Keratinocyte (primary cell): ENCODE results near the gene OAT. TPM values are rescaled to one million over a fixed set of nuclear protein-coding genes. Genes with fewer than 3 reads are reported as not detected.

Experiments used
- DNase-seq: peaks from one replicate; pipeline ENCODE4 v3.0.0-alpha.2; 2011; ENCODE audit warnings: low read depth, missing footprints, low spot score
- FAIRE-seq: peaks from 2 replicates; lab custom pipeline; 2011; peaks lifted over from hg19 to GRCh38; lab: Jason Lieb, UNC
- H2AFZ ChIP-seq: 2 replicates; pipeline ENCODE4 v1.6.0; 2012; ENCODE audit warnings: low read length, control low read depth, inconsistent platforms; ENCODE audit not compliant: control insufficient read depth
- H3K27ac ChIP-seq: 2 replicates; pipeline ENCODE4 v1.5.1; 2011; ENCODE audit warnings: low read length; ENCODE audit not compliant: control insufficient read depth, insufficient read depth
- H3K27me3 ChIP-seq: 3 replicates; pipeline ENCODE4 v1.6.0; 2011; ENCODE audit warnings: low read length; ENCODE audit not compliant: control insufficient read depth, insufficient read depth; ENCODE audit errors: extremely low read depth
- H3K36me3 ChIP-seq, 2 experiments: 2 replicates in 1 of 2; 3 replicates in 1 of 2; pipeline ENCODE4 v1.5.1; 2011; ENCODE audit warnings: low read length in 2 of 2, mild to moderate bottlenecking in 1 of 2; ENCODE audit not compliant: control insufficient read depth in 2 of 2, insufficient read depth in 2 of 2; ENCODE audit errors: extremely low read depth in 1 of 2
- H3K4me1 ChIP-seq: 3 replicates; pipeline ENCODE4 v1.5.1; 2011; ENCODE audit warnings: low read length; ENCODE audit not compliant: control insufficient read depth, insufficient read depth; ENCODE audit errors: extremely low read depth
- H3K4me2 ChIP-seq: 3 replicates; pipeline ENCODE4 v1.6.0; 2011; ENCODE audit warnings: low read depth, low read length; ENCODE audit not compliant: control insufficient read depth, insufficient read depth; ENCODE audit errors: extremely low read depth
- H3K4me3 ChIP-seq, 3 experiments: fragments of 200-600 bp in 1 of 3; sonication (generic) in 1 of 3; 2 replicates in 2 of 3; 3 replicates in 1 of 3; pipeline ENCODE4 v1.5.1; 2011 to 2016; ENCODE audit warnings: low read length in 3 of 3, mild to moderate bottlenecking in 3 of 3, control low read depth in 2 of 3, inconsistent platforms in 1 of 3, low read depth in 1 of 3, mixed read lengths in 1 of 3, mixed run types in 1 of 3, moderate library complexity in 1 of 3; ENCODE audit not compliant: control insufficient read depth in 2 of 3, insufficient read depth in 2 of 3; ENCODE audit errors: extremely low read depth in 1 of 3
- H3K79me2 ChIP-seq: 2 replicates; pipeline ENCODE4 v1.6.0; 2012; ENCODE audit warnings: low read length; ENCODE audit not compliant: control insufficient read depth, insufficient read depth
- H3K9ac ChIP-seq: 3 replicates; pipeline ENCODE4 v1.6.0; 2011; ENCODE audit warnings: low read length; ENCODE audit not compliant: control insufficient read depth, insufficient read depth; ENCODE audit errors: extremely low read depth
- H3K9me1 ChIP-seq: 3 replicates; pipeline ENCODE4 v1.6.0; 2011; ENCODE audit warnings: low read length; ENCODE audit not compliant: control insufficient read depth, insufficient read depth; ENCODE audit errors: extremely low read depth
- H3K9me3 ChIP-seq: 2 replicates; pipeline ENCODE4 v1.5.1; 2012; ENCODE audit warnings: low read depth, low read length; ENCODE audit not compliant: control insufficient read depth
- H4K20me1 ChIP-seq: 3 replicates; pipeline ENCODE4 v1.6.0; 2011; ENCODE audit warnings: low read length; ENCODE audit not compliant: control insufficient read depth, insufficient read depth; ENCODE audit errors: extremely low read depth
- EZH2 ChIP-seq: IDR thresholded peaks from one replicate; pipeline ENCODE4 v1.6.1; 2012; ENCODE audit warnings: inconsistent platforms, mild to moderate bottlenecking, low read length, moderate library complexity
- dilution Hi-C: fragments of 300-500 bp; cut with MboI; formaldehyde crosslinking; loops from one replicate; pipeline ENCODE4 v1.7.0; 2020; ENCODE audit warnings: low sequenced_read_pairs; ENCODE audit not compliant: extremely low pct_ligation_motif_present
- polyA plus RNA-seq, 5 experiments: library from polyadenylated mRNA; depleted of rRNA in 3 of 5; stranded (reverse) in 3 of 5; stranded (forward) in 1 of 5; unstranded in 1 of 5; fragments of >200 nt; gene quantifications; 1 replicate in 1 of 5; 2 replicates in 3 of 5; 3 replicates in 1 of 5; pipeline versions ENCODE4 v1.2.1 to v1.2.3, GENCODE V29; 2011 to 2012; ENCODE audit warnings: missing spikeins in 2 of 5, low read depth in 1 of 5, low replicate concordance in 1 of 5
- TF ChIP-seq, protein P1 (sequence below), 3 experiments: IDR thresholded peaks in 1 of 3; conservative IDR thresholded peaks in 1 of 3; optimal IDR thresholded peaks in 1 of 3; 2 replicates in 2 of 3; 3 replicates in 1 of 3; pipeline versions ENCODE3 to v1.5.1; 2011; ENCODE audit warnings: low read length in 3 of 3, mild to moderate bottlenecking in 3 of 3, moderate library complexity in 2 of 3, control low read depth in 1 of 3, inconsistent platforms in 1 of 3; ENCODE audit not compliant: insufficient read depth in 2 of 3; ENCODE audit errors: extremely low read depth in 1 of 3

Gene OAT
- polyA plus RNA-seq, 1 donor (not counting 4 experiments of a cell fraction or from before 2014, with no cell fraction given): 528 TPM

DNA sequence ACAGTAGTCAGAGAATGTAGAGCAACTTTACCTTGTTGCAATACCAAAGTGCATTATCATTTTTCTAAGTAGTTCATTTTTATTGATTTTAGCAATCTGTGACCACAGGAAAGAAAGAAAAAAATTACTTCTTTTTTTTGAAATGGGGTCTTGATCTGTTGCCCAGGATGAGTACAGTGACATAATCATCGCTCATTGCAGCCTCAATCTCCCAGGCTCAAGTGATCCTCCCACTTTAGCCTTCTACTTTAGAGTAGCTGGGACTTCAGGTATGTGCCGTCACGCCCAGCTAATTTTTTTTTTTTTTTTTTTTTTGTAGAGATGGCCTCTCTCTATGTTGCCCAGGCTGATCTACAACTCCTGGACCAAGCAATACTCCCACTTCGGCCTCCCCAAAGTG lies 11.4 kb upstream of the OAT start:
- FAIRE-seq: no peak
- dilution Hi-C loops: no loop called here

DNA sequence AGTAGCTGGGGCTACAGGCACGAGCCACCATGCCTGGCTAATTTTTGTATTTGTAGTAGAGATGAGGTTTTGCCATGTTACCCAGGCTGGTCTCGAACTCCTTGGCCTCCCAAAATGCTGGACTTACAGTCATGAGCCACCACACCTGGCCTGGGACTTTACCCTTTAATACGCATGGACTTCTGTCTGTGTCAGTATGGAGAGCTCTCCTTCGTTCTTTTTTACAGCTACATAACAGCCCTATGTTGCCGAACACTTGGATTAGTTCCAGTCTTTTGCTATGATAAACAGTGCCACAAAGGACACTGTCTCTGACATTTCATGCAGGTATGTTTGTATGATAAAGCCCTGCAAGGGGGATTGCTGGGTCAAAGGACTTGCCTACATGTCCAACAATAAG lies 10.9 kb upstream of the OAT start:
- H3K4me3 ChIP-seq: no peak overlapping the region
- no peaks in the 10 kb centered on the region for H3K36me3 ChIP-seq
- H2AFZ ChIP-seq: no peak overlapping the region
- no peak overlapping the region for H3K27ac ChIP-seq
- peaks cover under 1% of the 10 kb centered on the region for H3K4me1 ChIP-seq
- H3K79me2 ChIP-seq: no peaks in the 10 kb centered on the region
- H3K4me2 ChIP-seq: no peak overlapping the region
- TF ChIP-seq, protein P1, sequence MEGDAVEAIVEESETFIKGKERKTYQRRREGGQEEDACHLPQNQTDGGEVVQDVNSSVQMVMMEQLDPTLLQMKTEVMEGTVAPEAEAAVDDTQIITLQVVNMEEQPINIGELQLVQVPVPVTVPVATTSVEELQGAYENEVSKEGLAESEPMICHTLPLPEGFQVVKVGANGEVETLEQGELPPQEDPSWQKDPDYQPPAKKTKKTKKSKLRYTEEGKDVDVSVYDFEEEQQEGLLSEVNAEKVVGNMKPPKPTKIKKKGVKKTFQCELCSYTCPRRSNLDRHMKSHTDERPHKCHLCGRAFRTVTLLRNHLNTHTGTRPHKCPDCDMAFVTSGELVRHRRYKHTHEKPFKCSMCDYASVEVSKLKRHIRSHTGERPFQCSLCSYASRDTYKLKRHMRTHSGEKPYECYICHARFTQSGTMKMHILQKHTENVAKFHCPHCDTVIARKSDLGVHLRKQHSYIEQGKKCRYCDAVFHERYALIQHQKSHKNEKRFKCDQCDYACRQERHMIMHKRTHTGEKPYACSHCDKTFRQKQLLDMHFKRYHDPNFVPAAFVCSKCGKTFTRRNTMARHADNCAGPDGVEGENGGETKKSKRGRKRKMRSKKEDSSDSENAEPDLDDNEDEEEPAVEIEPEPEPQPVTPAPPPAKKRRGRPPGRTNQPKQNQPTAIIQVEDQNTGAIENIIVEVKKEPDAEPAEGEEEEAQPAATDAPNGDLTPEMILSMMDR (optimal IDR thresholded peaks at IDR 0.05 in 1 of 3, IDR thresholded peaks at IDR 0.05 in 1 of 3, conservative IDR thresholded peaks at IDR 0.05 in 1 of 3; ENCODE audit: extremely low read depth in 1 of 3, insufficient read depth in 2 of 3, low read length in 3 of 3): no peak
- no peak for TF ChIP-seq EZH2
- no peaks in the 10 kb centered on the region for H3K9me3 ChIP-seq
- H3K27me3 ChIP-seq: no peaks in the 10 kb centered on the region
- H3K9me1 ChIP-seq: no peaks in the 10 kb centered on the region
- no peaks in the 10 kb centered on the region for H4K20me1 ChIP-seq
- no peak for FAIRE-seq
- DNase-seq: no peak
- dilution Hi-C loops: no loop called here
- no peak overlapping the region for H3K9ac ChIP-seq

More for the DNA sequence above, 11.4 kb upstream of the OAT start:
- Histone ChIP-seq H3K4me2 (no peak overlapping the region), H3K9me3 (no peaks in the 10 kb centered on the region), H3K27ac (no peak overlapping the region), H3K27me3 (no peaks in the 10 kb centered on the region), H4K20me1 (no peaks in the 10 kb centered on the region), H2AFZ (no peak overlapping the region), H3K79me2 (no peaks in the 10 kb centered on the region), H3K4me1 (peaks cover 6% of the 10 kb centered on the region), H3K9ac (no peak overlapping the region), H3K36me3 (no peaks in the 10 kb centered on the region), H3K4me3 (no peak overlapping the region), H3K9me1 (no peaks in the 10 kb centered on the region)
- TF ChIP-seq, protein P1 (optimal IDR thresholded peaks at IDR 0.05 in 1 of 3, IDR thresholded peaks at IDR 0.05 in 1 of 3, conservative IDR thresholded peaks at IDR 0.05 in 1 of 3; ENCODE audit: extremely low read depth in 1 of 3, insufficient read depth in 2 of 3, low read length in 3 of 3): no peak
- no peak for TF ChIP-seq EZH2
- DNase-seq: no peak
